AG20443 (cell line): ENCODE results near the gene PITPNC1.

Experiments
- DNase-seq: peaks from one replicate; pipeline ENCODE4 v3.0.0; 2012; ENCODE audit warnings: low spot score, mixed read lengths

Gene PITPNC1

DNA sequence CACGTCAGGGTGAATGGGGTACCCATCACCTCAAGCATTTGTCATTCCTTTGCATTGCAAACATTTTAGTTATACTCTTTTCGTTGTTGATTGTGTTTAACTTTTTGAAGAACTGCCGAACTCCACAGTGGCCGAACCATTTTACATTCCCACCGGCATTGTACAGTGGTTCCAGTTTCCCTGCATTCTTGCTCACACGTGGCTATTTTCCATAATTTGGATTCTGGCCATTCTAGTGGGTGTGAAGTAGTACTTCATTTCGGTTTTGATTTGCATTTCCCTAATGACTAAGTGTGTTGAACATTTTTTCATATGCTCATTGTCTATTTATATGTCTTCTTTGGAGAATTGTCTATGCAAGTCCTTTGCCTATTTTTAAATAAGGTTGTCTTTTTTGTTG lies 353.6 kb downstream of the PITPNC1 start:
- no peak for DNase-seq

DNA sequence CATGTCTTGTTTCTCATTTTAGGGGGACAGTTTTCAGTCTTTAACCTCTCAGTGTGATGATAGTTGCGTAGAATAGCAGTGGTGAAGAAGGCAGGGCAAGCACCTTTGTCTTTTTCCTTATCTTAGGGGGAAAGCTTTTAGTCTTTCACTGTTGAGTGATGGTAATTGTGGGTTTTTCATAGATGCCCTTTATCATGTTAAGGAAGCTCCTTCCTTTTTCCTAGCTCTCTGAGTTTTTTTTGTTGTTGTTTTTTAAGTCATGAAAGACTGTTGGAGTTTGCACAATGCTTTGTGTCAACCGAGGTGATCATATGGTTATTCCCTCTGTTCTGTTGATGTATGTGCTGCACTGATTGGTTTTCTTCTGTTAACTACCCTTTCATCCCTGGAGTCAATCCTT lies 356.4 kb downstream of the PITPNC1 start:
- no peak for DNase-seq

DNA sequence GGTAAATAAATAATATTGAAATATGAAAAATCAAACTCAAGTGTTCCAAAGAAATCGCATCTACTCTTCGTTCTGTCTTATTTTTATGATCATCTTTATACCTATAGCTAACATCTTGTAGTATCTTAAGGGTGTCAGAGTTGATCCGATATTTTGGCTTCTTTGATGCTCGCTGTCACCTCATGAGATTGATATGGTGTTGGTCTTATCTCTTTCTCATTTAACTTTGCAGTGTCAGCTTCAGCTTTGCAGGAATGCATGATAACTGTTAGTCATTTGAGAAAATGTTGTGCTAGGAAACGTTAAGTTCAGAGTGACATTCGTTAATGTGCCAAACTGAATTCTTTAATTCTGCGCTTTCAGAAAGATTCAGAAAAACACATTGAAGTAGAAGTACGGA lies 360.1 kb downstream of the PITPNC1 start:
- no peak for DNase-seq

DNA sequence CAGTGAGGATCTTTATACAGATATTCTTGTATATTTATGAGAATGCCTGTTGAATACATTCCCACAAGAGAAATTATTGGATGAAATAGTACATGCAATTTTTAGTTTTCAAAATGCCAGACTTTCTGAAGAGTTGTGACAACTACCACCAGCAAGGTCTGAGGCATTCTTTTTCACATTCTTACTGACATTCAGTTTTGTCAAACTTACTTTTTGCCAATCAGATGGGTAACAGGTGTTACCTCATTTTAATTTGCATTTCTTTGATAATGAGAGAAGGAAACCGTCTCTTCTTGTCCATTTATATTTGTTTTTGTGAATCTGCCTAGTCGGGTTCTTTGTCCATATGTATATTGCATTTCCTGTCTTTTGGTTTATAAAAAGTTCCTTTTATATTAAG lies 364.9 kb downstream of the PITPNC1 start:
- DNase-seq: no peak
